ENCODE data around the gene ZDHHC22. TPM values are rescaled to one million over a fixed set of nuclear protein-coding genes. Genes with fewer than 3 reads are reported as not detected.

The ZDHHC22 gene
- total RNA-seq, 1 donor from 2014 or later = 0.14 TPM

- H3K27ac Mint-ChIP-seq = no peak overlapping the region
- H3K9me3 Mint-ChIP-seq (ENCODE audit: low read depth) = no peaks in the 10 kb centered on the region
- no peak for TF ChIP-seq CTCF (IDR thresholded peaks at IDR 0.05; ENCODE audit: unreplicated experiment)
- no peaks in the 10 kb centered on the region for H3K27me3 Mint-ChIP-seq
- H3K36me3 Mint-ChIP-seq (ENCODE audit: insufficient read depth) = peaks cover 22% of the 10 kb centered on the region
- peaks cover 6% of the 10 kb centered on the region for H3K4me1 Mint-ChIP-seq (ENCODE audit: low read depth)
- no peak overlapping the region for H3K4me3 Mint-ChIP-seq (ENCODE audit: low read depth)
- no peak for DNase-seq (ENCODE audit: low spot score, unreplicated experiment)
These were observed 25.3 kb downstream of the ZDHHC22 start for GRCh38 chr14:77116172-77116817.

GRCh38 chr14:77114609-77115008 is 27.0 kb downstream of the ZDHHC22 start:
- H3K36me3 Mint-ChIP-seq (ENCODE audit: insufficient read depth) = peaks cover 23% of the 10 kb centered on the region
- H3K9me3 Mint-ChIP-seq (ENCODE audit: low read depth) = no peaks in the 10 kb centered on the region
- H3K4me3 Mint-ChIP-seq (ENCODE audit: low read depth) = no peak overlapping the region
- no peak for TF ChIP-seq CTCF (IDR thresholded peaks at IDR 0.05; ENCODE audit: unreplicated experiment)
- DNase-seq (ENCODE audit: low spot score, unreplicated experiment) = no peak
- H3K4me1 Mint-ChIP-seq (ENCODE audit: low read depth) = peaks cover 12% of the 10 kb centered on the region
- H3K27me3 Mint-ChIP-seq = no peaks in the 10 kb centered on the region
- H3K27ac Mint-ChIP-seq = no peak overlapping the region

- Mint-ChIP-seq H3K36me3 (ENCODE audit: insufficient read depth) (peaks cover 25% of the 10 kb centered on the region), H3K9me3 (ENCODE audit: low read depth) (no peaks in the 10 kb centered on the region), H3K4me1 (ENCODE audit: low read depth) (peaks cover 12% of the 10 kb centered on the region), H3K27me3 (no peaks in the 10 kb centered on the region), H3K27ac (peak overlapping the region; percentile 56), H3K4me3 (ENCODE audit: low read depth) (no peak overlapping the region)
- TF ChIP-seq CTCF (IDR thresholded peaks at IDR 0.05; ENCODE audit: unreplicated experiment) = no peak
- DNase-seq (ENCODE audit: low spot score, unreplicated experiment) = no peak
These were observed 27.9 kb downstream of the ZDHHC22 start for GRCh38 chr14:77113644-77114043.

- Mint-ChIP-seq H3K4me3 (ENCODE audit: low read depth) (peak overlapping the region; percentile 2), H3K27ac (peak overlapping the region; percentile 99), H3K4me1 (ENCODE audit: low read depth) (peaks cover 14% of the 10 kb centered on the region), H3K27me3 (no peaks in the 10 kb centered on the region), H3K36me3 (ENCODE audit: insufficient read depth) (peaks cover 35% of the 10 kb centered on the region), H3K9me3 (ENCODE audit: low read depth) (no peaks in the 10 kb centered on the region)
- no peak for TF ChIP-seq CTCF (IDR thresholded peaks at IDR 0.05; ENCODE audit: unreplicated experiment)
- no peak for DNase-seq (ENCODE audit: low spot score, unreplicated experiment)
These were observed 30.6 kb downstream of the ZDHHC22 start for GRCh38 chr14:77111021-77111420.

GRCh38 chr14:77110286-77110685 is 31.3 kb downstream of the ZDHHC22 start:
- DNase-seq (ENCODE audit: low spot score, unreplicated experiment) = no peak
- H3K27ac Mint-ChIP-seq = peak overlapping the region; percentile 99
- H3K4me1 Mint-ChIP-seq (ENCODE audit: low read depth) = peaks cover 14% of the 10 kb centered on the region
- TF ChIP-seq CTCF (IDR thresholded peaks at IDR 0.05; ENCODE audit: unreplicated experiment) = no peak
- no peak overlapping the region for H3K4me3 Mint-ChIP-seq (ENCODE audit: low read depth)
- H3K36me3 Mint-ChIP-seq (ENCODE audit: insufficient read depth) = peaks cover 34% of the 10 kb centered on the region
- no peaks in the 10 kb centered on the region for H3K27me3 Mint-ChIP-seq
- no peaks in the 10 kb centered on the region for H3K9me3 Mint-ChIP-seq (ENCODE audit: low read depth)
